Right kidney (tissue), 1 donor: Measurements from ENCODE around the gene RALGAPA2.
A peak's percentile ranks its signal among the peaks of the same experiment; 100 is the strongest.

ENCODE experiments used
- DNase-seq: peaks from one replicate; pipeline ENCODE4 v3.0.0-alpha.2; 2016

The RALGAPA2 gene

GRCh38 chr20:20721489-20721888 lies 9.0 kb upstream of the RALGAPA2 start:
- DNase-seq = no peak

GRCh38 chr20:20720158-20720557 lies 7.7 kb upstream of the RALGAPA2 start:
- no peak for DNase-seq

GRCh38 chr20:20719411-20719810 lies 7.0 kb upstream of the RALGAPA2 start:
- DNase-seq = no peak

GRCh38 chr20:20713244-20713765 lies 861 bp upstream of the RALGAPA2 start:
- no peak for DNase-seq

- no peak for DNase-seq
Observed at GRCh38 chr20:20712004-20712473, 405 bp downstream of the RALGAPA2 start.

- DNase-seq = peak; percentile 29
Observed at GRCh38 chr20:20711413-20711812, 1.0 kb downstream of the RALGAPA2 start.

- peak; percentile 14 for DNase-seq
Observed at GRCh38 chr20:20710443-20711315, 1.8 kb downstream of the RALGAPA2 start.

GRCh38 chr20:20709887-20710286 lies 2.6 kb downstream of the RALGAPA2 start:
- no peak for DNase-seq

- DNase-seq = no peak
Observed at GRCh38 chr20:20706285-20706684, 6.2 kb downstream of the RALGAPA2 start.

- DNase-seq = no peak
Observed at GRCh38 chr20:20702330-20703245, 9.9 kb downstream of the RALGAPA2 start.

- DNase-seq = no peak
Observed at GRCh38 chr20:20699917-20700316, 12.5 kb downstream of the RALGAPA2 start.

- no peak for DNase-seq
Observed at GRCh38 chr20:20699144-20699543, 13.3 kb downstream of the RALGAPA2 start.

- DNase-seq = no peak
Observed at GRCh38 chr20:20697325-20697845, 15.1 kb downstream of the RALGAPA2 start.

- no peak for DNase-seq
Observed at GRCh38 chr20:20695250-20695816, 17.1 kb downstream of the RALGAPA2 start.

GRCh38 chr20:20694591-20694990 lies 17.9 kb downstream of the RALGAPA2 start:
- peak; percentile 4 for DNase-seq

- no peak for DNase-seq
Observed at GRCh38 chr20:20692587-20692986, 19.9 kb downstream of the RALGAPA2 start.

- DNase-seq = no peak
Observed at GRCh38 chr20:20691477-20692235, 20.8 kb downstream of the RALGAPA2 start.

- DNase-seq = no peak
Observed at GRCh38 chr20:20690676-20691476, 21.6 kb downstream of the RALGAPA2 start.

- DNase-seq = no peak
Observed at GRCh38 chr20:20687319-20687718, 25.1 kb downstream of the RALGAPA2 start.

GRCh38 chr20:20685635-20686034 lies 26.8 kb downstream of the RALGAPA2 start:
- no peak for DNase-seq
